HepG2 (cell line): ENCODE measurements around the gene CYP2W1. TPM values are rescaled to one million over a fixed set of nuclear protein-coding genes. Genes with fewer than 3 reads are reported as not detected.

Experiments
- AHDC1 ChIP-seq: sonication (generic); formaldehyde crosslinking; IDR thresholded peaks from 2 replicates; pipeline ENCODE4 v1.5.1; 2020; ENCODE audit warnings: mild to moderate bottlenecking, missing genetic modification reagents, borderline replicate concordance
- DMTF1 ChIP-seq: sonication (generic); formaldehyde crosslinking; IDR thresholded peaks from 2 replicates; pipeline ENCODE4 v1.4.0; 2020; ENCODE audit warnings: mild to moderate bottlenecking, missing genetic modification reagents
- DNMT3B ChIP-seq: conservative IDR thresholded peaks from 2 replicates; pipeline ENCODE4 v1.6.1; 2016; ENCODE audit warnings: missing biosample characterization, control low read depth
- MAFK ChIP-seq, 2 experiments: IDR thresholded peaks in 1 of 2; conservative IDR thresholded peaks in 1 of 2; 2 replicates each; pipeline ENCODE4 v1.6.1; 2011; ENCODE audit warnings: improper control_type of control experiment in 2 of 2, low read length in 2 of 2
- NCOA2 ChIP-seq: sonication (generic); formaldehyde crosslinking; IDR thresholded peaks from 2 replicates; pipeline ENCODE4 v1.8.0; 2022; ENCODE audit warnings: inconsistent platforms
- PTBP1 ChIP-seq: fragments of 200-400 bp; formaldehyde crosslinking; IDR thresholded peaks from 2 replicates; pipeline ENCODE4 v1.6.1; 2018; ENCODE audit warnings: low read length, low read depth; ENCODE audit not compliant: poor library complexity, severe bottlenecking
- SMARCC2 ChIP-seq: fragments of 450-650 bp; IDR thresholded peaks from 2 replicates; pipeline ENCODE4 v1.6.1; 2017; ENCODE audit warnings: antibody characterized with exemption, mild to moderate bottlenecking
- SNAPC4 ChIP-seq: sonication (generic); formaldehyde crosslinking; IDR thresholded peaks from 2 replicates; pipeline ENCODE4 v1.4.0; 2020; ENCODE audit warnings: mild to moderate bottlenecking, missing genetic modification reagents
- THAP11 ChIP-seq: IDR thresholded peaks from 2 replicates; pipeline ENCODE4 v1.6.1; 2016; ENCODE audit warnings: missing biosample characterization, missing genetic modification reagents
- ZFP36L2 ChIP-seq: sonication (generic); formaldehyde crosslinking; IDR thresholded peaks from 2 replicates; pipeline ENCODE4 v1.4.0; 2020; ENCODE audit warnings: missing genetic modification reagents
- ZFP82 ChIP-seq: sonication (generic); formaldehyde crosslinking; IDR thresholded peaks from 2 replicates; pipeline ENCODE4 v1.5.1; 2020; ENCODE audit warnings: mild to moderate bottlenecking, missing genetic modification reagents, borderline replicate concordance
- ZNF350 ChIP-seq: sonication (generic); formaldehyde crosslinking; IDR thresholded peaks from 2 replicates; pipeline ENCODE4 v1.4.0; 2020; ENCODE audit warnings: mild to moderate bottlenecking, low read depth, missing genetic modification reagents, borderline replicate concordance
- ZNF629 ChIP-seq: sonication (generic); formaldehyde crosslinking; conservative IDR thresholded peaks from 2 replicates; pipeline ENCODE4 v1.5.0; 2020; ENCODE audit warnings: missing genetic modification reagents
- ZNF703 ChIP-seq: sonication (generic); formaldehyde crosslinking; IDR thresholded peaks from 2 replicates; pipeline ENCODE4 v1.5.1; 2020; ENCODE audit warnings: missing genetic modification reagents, mild to moderate bottlenecking, moderate library complexity, borderline replicate concordance
- ZSCAN21 ChIP-seq: sonication (generic); formaldehyde crosslinking; IDR thresholded peaks from 2 replicates; pipeline ENCODE4 v1.8.0; 2022; ENCODE audit warnings: mild to moderate bottlenecking, missing genetic modification reagents, moderate library complexity, borderline replicate concordance
- polyA plus RNA-seq, 8 experiments: library from polyadenylated mRNA; depleted of rRNA in 3 of 8; stranded (reverse) in 7 of 8; unstranded in 1 of 8; fragments of >200 nt; fragmentation: Illumina TruSeq in 4 of 8; extraction: Trizol in 4 of 8; gene quantifications; 2 replicates each; pipeline versions ENCODE4 v1.2.1 to v1.2.3, GENCODE V29; 2011 to 2016; ENCODE audit warnings: low read depth in 4 of 8, missing spikeins in 1 of 8, mixed read lengths in 1 of 8; ENCODE audit not compliant: insufficient read depth in 1 of 8
- total RNA-seq, 5 experiments: library from RNA; depleted of rRNA; stranded (reverse); fragments of >200 nt; fragmentation: Illumina TruSeq; extraction: Trizol; gene quantifications; 2 replicates each; pipeline ENCODE4 v1.2.3, GENCODE V29; 2016; ENCODE audit warnings: low read depth in 1 of 5

The CYP2W1 gene
- total and polyA plus RNA-seq, 2 of the 13 experiments (the other 11 are each of a cell fraction or from before 2014, with no cell fraction given), result 19.5 to 31.7 TPM

- TF ChIP-seq ZFP82, result no peak
- 0 out of 2 replicates have a peak, but pooled peaks have one; percentile 47 for TF ChIP-seq ZNF350 (CRISPR knock-in tag)
- TF ChIP-seq NCOA2, result peak; percentile 43; the same call in 1 of the 2 replicates
- TF ChIP-seq SMARCC2, result no peak
- no peak for TF ChIP-seq ZFP36L2 (CRISPR knock-in tag)
- 0 out of 2 replicates have a peak, but pooled peaks have one; percentile 60 for TF ChIP-seq ZSCAN21 (CRISPR knock-in tag)
- no peak for TF ChIP-seq SNAPC4 (CRISPR knock-in tag)
- no peak for TF ChIP-seq DMTF1 (CRISPR knock-in tag)
- peak; percentile 57; the same call in 1 of the 2 replicates for TF ChIP-seq THAP11 (CRISPR knock-in tag)
- TF ChIP-seq ZNF629, result no peak
- TF ChIP-seq ZNF703 (CRISPR knock-in tag), result no peak
- peak; percentile 34; the same call in 1 of the 2 replicates for TF ChIP-seq AHDC1 (CRISPR knock-in tag)
- TF ChIP-seq PTBP1, result no peak
- no peak for TF ChIP-seq MAFK (conservative IDR thresholded peaks at IDR 0.05 in 1 of 2, IDR thresholded peaks at IDR 0.05 in 1 of 2; ENCODE audit: low read length in 2 of 2)
- TF ChIP-seq DNMT3B (CRISPR knock-in tag), result no peak
Measured at GRCh38 chr7:960269-960871, 22.6 kb upstream of the CYP2W1 start (continued).
